HepG2 (cell line): Measurements from ENCODE around the gene HEXIM1. TPM values are rescaled to one million over a fixed set of nuclear protein-coding genes. Genes with fewer than 3 reads are reported as not detected.

Source experiments
- ARID3A ChIP-seq: IDR thresholded peaks from 2 replicates; pipeline ENCODE4 v1.6.1; 2012; ENCODE audit warnings: low read depth, low read length, improper control_type of control experiment
- ATF5 ChIP-seq: sonication (generic); formaldehyde crosslinking; IDR thresholded peaks from 2 replicates; pipeline ENCODE4 v1.4.0; 2020; ENCODE audit warnings: mild to moderate bottlenecking, low read depth, missing genetic modification reagents
- CENPBD1 ChIP-seq: sonication (generic); formaldehyde crosslinking; IDR thresholded peaks from 2 replicates; pipeline ENCODE4 v1.8.0; 2022; ENCODE audit warnings: missing genetic modification reagents, low read depth, mild to moderate bottlenecking, borderline replicate concordance
- DPF2 ChIP-seq: sonication (generic); formaldehyde crosslinking; IDR thresholded peaks from 2 replicates; pipeline ENCODE4 v1.4.0; 2020; ENCODE audit warnings: mild to moderate bottlenecking, low read depth, missing genetic modification reagents, borderline replicate concordance
- FOXO4 ChIP-seq: sonication (generic); formaldehyde crosslinking; conservative IDR thresholded peaks from 2 replicates; pipeline ENCODE4 v1.8.1; 2023; ENCODE audit warnings: missing genetic modification reagents
- HNRNPL ChIP-seq: fragments of 200-400 bp; formaldehyde crosslinking; IDR thresholded peaks from 2 replicates; pipeline ENCODE4 v1.6.1; 2017; ENCODE audit warnings: mild to moderate bottlenecking, low read depth, low read length
- HOXA9 ChIP-seq: sonication (generic); formaldehyde crosslinking; IDR thresholded peaks from 2 replicates; pipeline ENCODE4 v1.8.1; 2022; ENCODE audit warnings: missing genetic modification reagents, mild to moderate bottlenecking, moderate library complexity, borderline replicate concordance
- IRF2 ChIP-seq: IDR thresholded peaks from 2 replicates; pipeline ENCODE4 v1.6.1; 2018; ENCODE audit warnings: missing genetic modification reagents, missing compliant biosample characterization
- ISL2 ChIP-seq: sonication (generic); formaldehyde crosslinking; IDR thresholded peaks from 2 replicates; pipeline ENCODE4 v1.5.0; 2020; ENCODE audit warnings: missing genetic modification reagents
- LCORL ChIP-seq, 2 experiments: fragments of 450-650 bp in 1 of 2; sonication (generic) in 1 of 2; formaldehyde crosslinking in 1 of 2; IDR thresholded peaks; 2 replicates each; pipeline versions ENCODE4 v1.5.0 to v1.6.1; 2017 to 2020; ENCODE audit warnings: antibody characterized with exemption in 1 of 2, missing genetic modification reagents in 1 of 2
- MTERF4 ChIP-seq: sonication (generic); formaldehyde crosslinking; IDR thresholded peaks from 2 replicates; pipeline ENCODE4 v1.8.0; 2023; ENCODE audit warnings: mild to moderate bottlenecking, missing genetic modification reagents
- SIN3A ChIP-seq: IDR thresholded peaks from 2 replicates; pipeline ENCODE4 v1.6.1; 2011; ENCODE audit warnings: low read depth, mild to moderate bottlenecking, control low read depth, low read length, borderline replicate concordance
- SKI ChIP-seq: fragments of 450-650 bp; IDR thresholded peaks from one replicate; pipeline ENCODE4 v1.6.1; 2018; ENCODE audit warnings: mild to moderate bottlenecking; ENCODE audit not compliant: partially characterized antibody
- SMARCE1 ChIP-seq: fragments of 450-650 bp; IDR thresholded peaks from 2 replicates; pipeline ENCODE4 v1.6.1; 2017; ENCODE audit warnings: borderline replicate concordance
- ZBTB49 ChIP-seq: sonication (generic); formaldehyde crosslinking; IDR thresholded peaks from 2 replicates; pipeline ENCODE4 v1.4.0; 2020; ENCODE audit warnings: missing genetic modification reagents, borderline replicate concordance
- ZNF251 ChIP-seq: sonication (generic); formaldehyde crosslinking; IDR thresholded peaks from 2 replicates; pipeline ENCODE4 v1.9.0; 2021; ENCODE audit warnings: mild to moderate bottlenecking, missing genetic modification reagents
- ZNF264 ChIP-seq: sonication (generic); formaldehyde crosslinking; IDR thresholded peaks from 2 replicates; pipeline ENCODE4 v1.4.0; 2020; ENCODE audit warnings: missing genetic modification reagents
- ZNF30 ChIP-seq: sonication (generic); formaldehyde crosslinking; IDR thresholded peaks from 2 replicates; pipeline ENCODE4 v1.5.0; 2020; ENCODE audit warnings: mild to moderate bottlenecking, missing genetic modification reagents
- ZNF317 ChIP-seq: sonication (generic); formaldehyde crosslinking; IDR thresholded peaks from 2 replicates; pipeline ENCODE4 v1.5.0; 2020; ENCODE audit warnings: mild to moderate bottlenecking, missing genetic modification reagents
- ZNF547 ChIP-seq: sonication (generic); formaldehyde crosslinking; IDR thresholded peaks from 2 replicates; pipeline ENCODE4 v1.5.1; 2020; ENCODE audit warnings: mild to moderate bottlenecking, missing genetic modification reagents
- ZNF570 ChIP-seq: sonication (generic); formaldehyde crosslinking; IDR thresholded peaks from 2 replicates; pipeline ENCODE4 v1.4.0; 2020; ENCODE audit warnings: mild to moderate bottlenecking, missing genetic modification reagents, borderline replicate concordance
- ZNF777 ChIP-seq: sonication (generic); formaldehyde crosslinking; IDR thresholded peaks from 2 replicates; pipeline ENCODE4 v1.4.0; 2020; ENCODE audit warnings: missing genetic modification reagents
- polyA plus RNA-seq, 8 experiments: library from polyadenylated mRNA; depleted of rRNA in 3 of 8; stranded (reverse) in 7 of 8; unstranded in 1 of 8; fragments of >200 nt; fragmentation: Illumina TruSeq in 4 of 8; extraction: Trizol in 4 of 8; gene quantifications; 2 replicates each; pipeline versions ENCODE4 v1.2.1 to v1.2.3, GENCODE V29; 2011 to 2016; ENCODE audit warnings: low read depth in 4 of 8, missing spikeins in 1 of 8, mixed read lengths in 1 of 8; ENCODE audit not compliant: insufficient read depth in 1 of 8
- total RNA-seq, 5 experiments: library from RNA; depleted of rRNA; stranded (reverse); fragments of >200 nt; fragmentation: Illumina TruSeq; extraction: Trizol; gene quantifications; 2 replicates each; pipeline ENCODE4 v1.2.3, GENCODE V29; 2016; ENCODE audit warnings: low read depth in 1 of 5

The HEXIM1 gene
- total and polyA plus RNA-seq, 2 of the 13 experiments (the other 11 are each of a cell fraction or from before 2014, with no cell fraction given) = 10.5 to 16.6 TPM

GRCh38 chr17:45131616-45132319 lies 16.5 kb upstream of the HEXIM1 start (continued):
- no peak for TF ChIP-seq SMARCE1
- TF ChIP-seq IRF2 (CRISPR knock-in tag) = no peak; the same call in 1 of the 2 replicates
- TF ChIP-seq ATF5 (CRISPR knock-in tag) = no peak
- no peak for TF ChIP-seq CENPBD1 (CRISPR knock-in tag)
- TF ChIP-seq ZNF251 (CRISPR knock-in tag) = no peak
- no peak for TF ChIP-seq ZNF30 (CRISPR knock-in tag)
- no peak for TF ChIP-seq ARID3A
- TF ChIP-seq LCORL (IDR thresholded peaks at IDR 0.05) = no peak
- TF ChIP-seq LCORL (CRISPR knock-in tag; IDR thresholded peaks at IDR 0.05) = no peak
- TF ChIP-seq SKI = no peak
- TF ChIP-seq ZNF264 (CRISPR knock-in tag) = no peak
- TF ChIP-seq ISL2 (CRISPR knock-in tag) = no peak
- 0 out of 2 replicates have a peak, but pooled peaks have one; percentile 62 for TF ChIP-seq HNRNPL
- no peak for TF ChIP-seq ZNF570 (CRISPR knock-in tag)
- TF ChIP-seq DPF2 (CRISPR knock-in tag) = no peak
- no peak for TF ChIP-seq ZBTB49 (CRISPR knock-in tag)
- TF ChIP-seq FOXO4 (CRISPR knock-in tag) = no peak
- TF ChIP-seq MTERF4 (CRISPR knock-in tag) = no peak
- no peak for TF ChIP-seq SIN3A
- peak; percentile 51 for TF ChIP-seq ZNF547
- TF ChIP-seq ZNF317 = no peak
- TF ChIP-seq HOXA9 = no peak
- 0 out of 2 replicates have a peak, but pooled peaks have one; percentile 8 for TF ChIP-seq ZNF777 (CRISPR knock-in tag)
